HG02884 (cell line): ENCODE measurements around the gene PASK.
A peak's percentile ranks its signal among the peaks of the same experiment; 100 is the strongest.
"Not testable (repeated sequence)": the region's sequence is repeated elsewhere in the genome, so short reads cannot be mapped to it uniquely, and the experiment has no call there.

Experiments
- ATAC-seq: cut with Tn5 transposase; IDR thresholded peaks from one replicate; pipeline ENCODE4 v1.9.1; 2021; ENCODE audit warnings: mild to moderate bottlenecking, moderate library complexity; ENCODE audit not compliant: unreplicated experiment

The PASK gene

GRCh38 chr2:241108271-241109209, 40.7 kb downstream of the PASK start:
- no peak for ATAC-seq

- ATAC-seq: no peak
Observed at GRCh38 chr2:241107031-241107783, 42.1 kb downstream of the PASK start.

- ATAC-seq: no peak
Observed at GRCh38 chr2:241105641-241106040, 43.6 kb downstream of the PASK start.

GRCh38 chr2:241104611-241105010, 44.7 kb downstream of the PASK start:
- not testable (repeated sequence) for ATAC-seq

GRCh38 chr2:241103176-241103595, 46.1 kb downstream of the PASK start:
- no peak for ATAC-seq

GRCh38 chr2:241102239-241102803, 47.0 kb downstream of the PASK start, which contains the start of gene MTERF4:
Gene MTERF4 (minus strand): TSS chr2:241102287. CDS start chr2:241102273, 14 bp downstream.
- ATAC-seq: peak; percentile 85

- ATAC-seq: no peak
Observed at GRCh38 chr2:241099246-241099645, 50.0 kb downstream of the PASK start.

DNA sequence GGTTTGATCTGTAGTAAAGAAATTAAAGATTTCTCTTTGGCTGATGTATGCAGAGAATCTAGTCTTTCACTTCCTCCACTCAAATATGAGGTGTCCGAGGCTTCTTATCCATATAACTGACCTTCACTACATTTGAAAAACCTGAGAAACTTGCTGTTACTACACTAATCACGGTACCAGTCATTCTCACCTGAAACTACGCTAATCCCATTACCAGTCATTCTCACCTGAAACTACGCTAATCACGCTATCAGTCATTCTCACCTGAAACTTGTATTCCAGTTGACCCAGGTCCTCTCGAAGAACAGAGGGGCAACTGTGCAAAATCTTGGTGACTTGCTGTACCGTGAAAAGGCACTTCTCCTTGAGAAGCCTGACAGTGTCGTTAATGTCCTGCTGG, 52.3 kb downstream of the PASK start:
- ATAC-seq: no peak

DNA sequence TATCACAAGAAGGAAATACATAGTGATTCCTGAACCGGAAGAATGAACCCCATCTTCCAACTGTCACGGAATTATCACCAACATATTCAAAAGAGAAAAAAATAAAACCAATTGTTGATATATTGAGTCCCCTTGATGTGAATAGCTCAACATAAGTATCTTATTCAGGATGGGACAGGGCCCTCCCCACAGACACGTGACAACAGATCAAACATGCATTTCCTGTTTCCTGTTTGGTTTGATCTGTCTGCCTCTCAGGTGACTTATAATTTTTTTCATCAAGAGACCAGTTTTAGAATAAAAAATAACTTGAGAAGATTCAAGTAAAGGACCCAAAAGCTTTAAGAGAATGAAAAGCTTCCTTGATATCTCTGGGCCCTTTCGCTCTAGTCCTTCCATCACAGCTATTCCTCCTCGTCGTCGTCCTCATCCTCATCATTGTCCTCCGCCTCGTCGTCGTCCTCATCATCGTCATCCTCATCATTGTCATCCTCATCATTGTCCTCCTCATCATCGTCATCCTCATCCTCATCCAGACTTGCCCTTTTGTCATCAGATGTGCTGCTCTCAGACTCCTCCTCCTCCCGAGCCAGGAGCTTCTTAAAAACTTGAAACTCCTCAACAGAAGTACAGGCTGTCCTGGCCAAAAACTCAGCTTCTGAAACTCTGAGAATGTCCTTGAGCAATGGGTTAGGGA, 53.5 kb downstream of the PASK start:
- no peak for ATAC-seq

- ATAC-seq: no peak
Observed at GRCh38 chr2:241094924-241095420, 54.3 kb downstream of the PASK start.

DNA sequence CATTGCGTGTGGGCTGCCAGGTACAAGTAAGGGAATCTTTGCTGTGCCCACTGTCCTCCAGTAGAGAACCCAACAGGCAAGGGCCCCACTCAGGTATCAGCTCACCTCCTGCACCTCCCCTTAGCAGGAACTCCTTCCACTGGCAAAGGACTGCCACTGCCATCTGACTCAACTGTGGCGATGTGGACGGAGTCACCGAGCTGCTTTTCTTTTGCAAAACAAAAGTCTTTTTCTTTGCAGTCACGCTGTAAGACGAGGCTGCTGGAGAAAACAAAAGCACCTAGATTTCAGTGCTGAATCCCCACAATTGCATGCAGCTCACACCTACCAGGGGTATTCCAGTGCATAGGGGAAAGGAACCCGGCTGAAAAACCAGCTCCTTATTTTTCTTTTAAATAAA, 55.1 kb downstream of the PASK start:
- no peak for ATAC-seq

GRCh38 chr2:241093133-241093781, 56.0 kb downstream of the PASK start:
- not testable (repeated sequence) for ATAC-seq

DNA sequence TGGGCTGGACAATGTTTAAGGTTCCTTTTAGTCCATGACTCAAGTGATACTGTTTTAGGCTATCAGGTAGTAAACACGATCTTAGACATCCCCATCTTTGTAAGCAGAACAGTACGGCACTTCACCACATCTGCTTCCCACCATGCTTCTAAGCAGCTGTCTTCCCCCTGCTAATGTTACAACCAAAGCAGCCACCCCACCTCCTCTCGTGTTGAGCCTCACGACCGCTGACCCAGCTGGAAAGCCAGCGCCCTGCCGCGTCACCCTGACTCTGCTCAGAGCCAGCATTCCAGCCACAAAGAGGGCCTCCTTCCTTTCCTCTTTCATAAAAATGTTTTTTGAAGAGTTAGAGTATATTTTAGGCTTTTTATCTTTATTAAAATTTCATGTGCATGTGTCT, 56.6 kb downstream of the PASK start:
- no peak for ATAC-seq

DNA sequence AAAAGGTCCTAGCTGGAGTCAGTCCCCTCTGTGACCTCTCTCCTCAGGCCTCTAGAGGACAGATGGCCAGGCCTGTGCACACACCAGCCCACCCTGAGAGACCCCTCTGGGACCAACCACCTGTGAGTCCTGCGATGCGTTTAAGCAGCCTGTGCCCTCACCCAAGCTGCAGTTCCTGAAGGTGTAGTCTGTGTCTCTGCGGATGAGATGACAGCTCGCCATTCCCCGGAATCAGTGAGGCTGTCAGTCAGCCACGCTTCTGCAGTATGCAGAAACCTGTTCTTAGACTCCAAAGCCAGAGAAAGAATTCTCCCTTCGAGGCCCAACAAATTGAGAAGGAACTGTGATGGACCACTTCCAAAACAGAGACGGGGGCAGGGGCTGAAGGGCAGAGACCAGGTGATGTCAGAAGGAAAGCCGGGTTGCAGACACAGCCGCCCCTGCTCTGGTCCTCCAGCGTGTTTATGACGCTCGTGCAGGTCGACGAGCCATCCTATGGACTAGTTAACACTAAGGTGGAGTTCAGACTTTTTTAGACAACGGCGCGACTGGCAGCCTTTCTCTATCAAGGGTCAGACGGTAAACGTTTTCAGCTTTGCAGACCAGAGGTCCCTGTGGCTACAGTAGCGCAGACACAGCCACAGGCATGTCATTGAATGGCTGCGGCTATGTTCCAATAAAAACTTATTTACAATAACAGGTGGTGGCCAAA, 57.4 kb downstream of the PASK start:
- ATAC-seq: no peak

- ATAC-seq: no peak
Observed at GRCh38 chr2:241091201-241091600, 58.1 kb downstream of the PASK start.

- no peak for ATAC-seq
Observed at GRCh38 chr2:241088791-241089732, 60.2 kb downstream of the PASK start.

- no peak for ATAC-seq
Observed at GRCh38 chr2:241088376-241088775, 60.9 kb downstream of the PASK start.
